Measurements from ENCODE around the gene CD82. TPM values are rescaled to one million over a fixed set of nuclear protein-coding genes. Genes with fewer than 3 reads are reported as not detected.
"Not testable (repeated sequence)": the region's sequence is repeated elsewhere in the genome, so short reads cannot be mapped to it uniquely, and the experiment has no call there.

CD82 gene
- total and polyA plus RNA-seq, 2 of the 13 experiments (the other 11 are each of a cell fraction or from before 2014, with no cell fraction given), result 0.05 TPM; not detected in 1

DNA sequence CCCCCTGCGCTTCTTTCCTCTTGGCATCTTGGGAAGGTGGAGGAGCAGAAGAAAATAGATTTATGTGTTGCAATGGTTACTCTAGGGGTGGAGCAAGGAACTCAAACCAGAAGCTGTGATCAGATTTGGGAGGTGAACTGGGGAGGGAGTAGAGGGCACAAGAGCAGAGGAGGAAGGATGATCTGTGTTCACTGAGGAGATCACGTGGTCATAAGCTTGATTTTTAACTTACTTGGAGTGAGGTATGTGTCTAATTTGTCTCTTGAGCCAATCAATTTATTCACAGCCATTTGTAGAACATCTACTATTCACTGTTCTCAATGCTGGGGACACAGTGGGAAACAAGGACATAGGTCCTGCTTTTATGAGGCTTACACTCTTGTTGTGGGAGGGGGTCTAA is 24.8 kb upstream of the CD82 start:
- DNase-seq (ENCODE audit: low spot score) (no peak), ATAC-seq (no peak), FAIRE-seq (no peak)
- WGBS (ENCODE audit: low lambda C conversion rate), result 0% methylated on average over 2 of the region's 2 CpGs
- ChIA-PET CTCF (ENCODE audit: low intra/inter-chr PET ratio, low total read pairs) (no interaction called here), POLR2A (no interaction called here)
- intact Hi-C loops (cut with micrococcal nuclease; ENCODE audit: unreplicated experiment), result no loop called here
- Histone ChIP-seq H2AFZ (ENCODE audit: low read length) (no peak overlapping the region), H3K27me3 (ENCODE audit: control insufficient read depth in 1 of 2, insufficient read depth in 2 of 2, low read length in 2 of 2) (peaks cover 0 to 1% of the 10 kb centered on the region in 2 experiments; a peak in 2 of 5 replicates), H3K9me3 (ENCODE audit: low read length) (no peaks in the 10 kb centered on the region), H4K20me1 (ENCODE audit: insufficient read depth, low read length) (no peaks in the 10 kb centered on the region), H3K36me3 (replicated peaks in 1 of 2; ENCODE audit: control insufficient read depth in 1 of 2, insufficient read depth in 2 of 2, low read length in 2 of 2) (no peaks in the 10 kb centered on the region), H3K79me2 (ENCODE audit: insufficient read depth, low read length) (no peaks in the 10 kb centered on the region), H3K27ac (ENCODE audit: extremely low read length, insufficient read depth, low read length) (no peak overlapping the region), H3K4me1 (ENCODE audit: insufficient read depth, low read length) (no peaks in the 10 kb centered on the region), H3K4me2 (ENCODE audit: low read depth, low read length) (no peak overlapping the region), H3K9ac (ENCODE audit: insufficient read depth, low read depth, low read length) (no peak overlapping the region), H3K4me3 (replicated peaks in 1 of 3; ENCODE audit: insufficient read depth in 1 of 3, low read depth in 2 of 3, low read length in 3 of 3) (no peak overlapping the region)
- no peak for TF ChIP-seq ZMAT5 (CRISPR knock-in tag; IDR thresholded peaks at IDR 0.05; ENCODE audit: borderline replicate concordance, low read depth)
- no peak for TF ChIP-seq ARHGAP35 (CRISPR knock-in tag; IDR thresholded peaks at IDR 0.05; ENCODE audit: borderline replicate concordance)
- TF ChIP-seq RAD51 (IDR thresholded peaks at IDR 0.05; ENCODE audit: borderline replicate concordance), result peak; percentile 37; the same call in 1 of the 2 replicates
- TF ChIP-seq, protein P1, sequence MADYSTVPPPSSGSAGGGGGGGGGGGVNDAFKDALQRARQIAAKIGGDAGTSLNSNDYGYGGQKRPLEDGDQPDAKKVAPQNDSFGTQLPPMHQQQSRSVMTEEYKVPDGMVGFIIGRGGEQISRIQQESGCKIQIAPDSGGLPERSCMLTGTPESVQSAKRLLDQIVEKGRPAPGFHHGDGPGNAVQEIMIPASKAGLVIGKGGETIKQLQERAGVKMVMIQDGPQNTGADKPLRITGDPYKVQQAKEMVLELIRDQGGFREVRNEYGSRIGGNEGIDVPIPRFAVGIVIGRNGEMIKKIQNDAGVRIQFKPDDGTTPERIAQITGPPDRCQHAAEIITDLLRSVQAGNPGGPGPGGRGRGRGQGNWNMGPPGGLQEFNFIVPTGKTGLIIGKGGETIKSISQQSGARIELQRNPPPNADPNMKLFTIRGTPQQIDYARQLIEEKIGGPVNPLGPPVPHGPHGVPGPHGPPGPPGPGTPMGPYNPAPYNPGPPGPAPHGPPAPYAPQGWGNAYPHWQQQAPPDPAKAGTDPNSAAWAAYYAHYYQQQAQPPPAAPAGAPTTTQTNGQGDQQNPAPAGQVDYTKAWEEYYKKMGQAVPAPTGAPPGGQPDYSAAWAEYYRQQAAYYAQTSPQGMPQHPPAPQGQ (CRISPR knock-in tag; IDR thresholded peaks at IDR 0.05; ENCODE audit: borderline replicate concordance), result no peak
- no peak for TF ChIP-seq ZNF510 (CRISPR knock-in tag; IDR thresholded peaks at IDR 0.05; ENCODE audit: low read depth)
- BruUV-seq (replicated peaks), result no TSS peak
- in situ Hi-C loops (cut with HindIII; ENCODE audit: extremely low pct_ligation_motif_present, low pct_unique_long_range_greater_than_20kb), result loop anchor here (25.0 kb wide), 1 partner anchor 253 kb away; no protein-coding TSS in a partner anchor

DNA sequence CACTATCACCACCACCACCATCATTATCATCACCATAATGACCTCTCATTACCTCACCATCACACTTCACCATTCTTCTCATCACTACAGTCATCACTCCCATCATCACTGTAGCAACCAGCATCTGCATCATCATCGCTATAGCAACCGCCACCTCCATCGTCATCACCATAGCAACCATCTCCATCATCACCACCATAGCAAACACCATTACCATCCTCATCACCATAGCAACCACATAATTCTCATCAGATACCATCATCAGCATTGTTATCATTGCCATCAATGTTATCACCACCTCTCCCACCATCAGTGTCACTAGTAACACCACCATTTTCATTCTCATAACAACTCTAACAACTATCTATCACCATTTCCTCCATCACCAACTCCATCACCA is 23.1 kb upstream of the CD82 start:
- POLR2A ChIA-PET, result no interaction called here
- Histone ChIP-seq H3K27ac (ENCODE audit: extremely low read length, insufficient read depth, low read length) (no peak overlapping the region), H3K9me3 (ENCODE audit: low read length) (no peaks in the 10 kb centered on the region), H3K4me3 (replicated peaks in 1 of 3; ENCODE audit: insufficient read depth in 1 of 3, low read depth in 2 of 3, low read length in 3 of 3) (no peak overlapping the region), H3K79me2 (ENCODE audit: insufficient read depth, low read length) (no peaks in the 10 kb centered on the region), H3K36me3 (replicated peaks in 1 of 2; ENCODE audit: control insufficient read depth in 1 of 2, insufficient read depth in 2 of 2, low read length in 2 of 2) (no peaks in the 10 kb centered on the region), H3K4me1 (ENCODE audit: insufficient read depth, low read length) (no peaks in the 10 kb centered on the region), H3K9ac (ENCODE audit: insufficient read depth, low read depth, low read length) (no peak overlapping the region), H3K4me2 (ENCODE audit: low read depth, low read length) (no peak overlapping the region), H2AFZ (ENCODE audit: low read length) (no peak overlapping the region), H3K27me3 (ENCODE audit: control insufficient read depth in 1 of 2, insufficient read depth in 2 of 2, low read length in 2 of 2) (peaks cover 0 to 1% of the 10 kb centered on the region in 2 experiments; a peak in 2 of 5 replicates), H4K20me1 (ENCODE audit: insufficient read depth, low read length) (no peaks in the 10 kb centered on the region)
- DNase-seq (ENCODE audit: low spot score) (no peak), ATAC-seq (no peak), FAIRE-seq (no peak)
- WGBS (ENCODE audit: low lambda C conversion rate), result 57% methylated on average over 3 of the region's 3 CpGs
- TF ChIP-seq SIX4 (CRISPR knock-in tag; IDR thresholded peaks at IDR 0.05), result no peak
- peak; percentile 13; the same call in 1 of the 2 replicates for TF ChIP-seq RFX5 (IDR thresholded peaks at IDR 0.05; ENCODE audit: low read depth, low read length)
- TF ChIP-seq RFX1 (IDR thresholded peaks at IDR 0.05), result peak; percentile 67
- 0 out of 2 replicates have a peak, but pooled peaks have one; percentile 9 for TF ChIP-seq ATF7 (IDR thresholded peaks at IDR 0.05)
- TF ChIP-seq ATF7 (CRISPR knock-in tag; IDR thresholded peaks at IDR 0.05), result no peak
- peak; percentile 91 for TF ChIP-seq CREB1 (IDR thresholded peaks at IDR 0.05)
- no peak for TF ChIP-seq CREB1 (CRISPR knock-in tag; IDR thresholded peaks at IDR 0.05)
- in situ Hi-C loops (cut with HindIII; ENCODE audit: extremely low pct_ligation_motif_present, low pct_unique_long_range_greater_than_20kb) (loop anchor here (25.0 kb wide), 1 partner anchor 255 kb away; no protein-coding TSS in a partner anchor), intact Hi-C loops (cut with micrococcal nuclease; ENCODE audit: unreplicated experiment) (no loop called here)
- CTCF ChIA-PET (ENCODE audit: low intra/inter-chr PET ratio, low total read pairs), result no interaction called here
- no TSS peak for BruUV-seq (replicated peaks)

GRCh38 chr11:44546984-44547383 is 18.5 kb upstream of the CD82 start:
- 0% methylated on average over 3 of the region's 4 CpGs for WGBS (ENCODE audit: low lambda C conversion rate)
- BruUV-seq (replicated peaks), result not testable (repeated sequence)

More at GRCh38 chr11:44546984-44547383, 18.5 kb upstream of the CD82 start:
- H3K9me3 ChIP-seq (ENCODE audit: low read length); POLR2A ChIA-PET; H3K27me3 ChIP-seq (ENCODE audit: control insufficient read depth in 1 of 2, insufficient read depth in 2 of 2, low read length in 2 of 2); intact Hi-C loops (cut with micrococcal nuclease; ENCODE audit: unreplicated experiment); H3K4me2 ChIP-seq (ENCODE audit: low read depth, low read length); ATAC-seq; H4K20me1 ChIP-seq (ENCODE audit: insufficient read depth, low read length); H3K79me2 ChIP-seq (ENCODE audit: insufficient read depth, low read length); H2AFZ ChIP-seq (ENCODE audit: low read length); H3K36me3 ChIP-seq (replicated peaks in 1 of 2; ENCODE audit: control insufficient read depth in 1 of 2, insufficient read depth in 2 of 2, low read length in 2 of 2); DNase-seq (ENCODE audit: low spot score); CTCF ChIA-PET (ENCODE audit: low intra/inter-chr PET ratio, low total read pairs); FAIRE-seq; H3K27ac ChIP-seq (ENCODE audit: extremely low read length, insufficient read depth, low read length); H3K4me1 ChIP-seq (ENCODE audit: insufficient read depth, low read length); H3K9ac ChIP-seq (ENCODE audit: insufficient read depth, low read depth, low read length); H3K4me3 ChIP-seq (replicated peaks in 1 of 3; ENCODE audit: insufficient read depth in 1 of 3, low read depth in 2 of 3, low read length in 3 of 3): not testable (repeated sequence)
- in situ Hi-C loops (cut with HindIII; ENCODE audit: extremely low pct_ligation_motif_present, low pct_unique_long_range_greater_than_20kb), result loop anchor here (25.0 kb wide), 1 partner anchor 260 kb away; no protein-coding TSS in a partner anchor
